ENCODE data around the gene KCNIP4. TPM values are rescaled to one million over a fixed set of nuclear protein-coding genes. Genes with fewer than 3 reads are reported as not detected.

KCNIP4 gene
- total and polyA plus RNA-seq, 9 of the 15 experiments (the other 6 are each of a cell fraction or from before 2014, with no cell fraction given), result 0.25 to 0.41 TPM; not detected in 7

DNA sequence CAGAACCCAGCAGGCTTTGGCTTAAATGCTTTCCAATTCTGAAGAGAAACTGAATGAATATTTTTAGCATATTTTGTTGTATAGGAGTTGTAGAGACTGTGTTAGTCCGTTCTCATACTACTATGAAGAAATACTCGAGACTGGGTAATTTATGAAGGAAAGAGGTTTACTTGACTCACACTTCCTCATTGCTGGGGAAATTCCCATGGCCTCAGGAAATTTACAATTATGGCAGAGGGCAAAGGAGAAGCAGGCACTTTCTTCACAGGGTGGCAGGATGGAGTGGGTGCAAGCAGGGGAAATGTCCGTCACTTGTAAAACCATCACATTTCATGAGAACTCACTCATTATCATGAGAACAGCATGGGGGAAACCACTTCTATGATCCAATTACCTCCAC, 956.6 kb downstream of the KCNIP4 start (continued):
- TF ChIP-seq, protein P1, sequence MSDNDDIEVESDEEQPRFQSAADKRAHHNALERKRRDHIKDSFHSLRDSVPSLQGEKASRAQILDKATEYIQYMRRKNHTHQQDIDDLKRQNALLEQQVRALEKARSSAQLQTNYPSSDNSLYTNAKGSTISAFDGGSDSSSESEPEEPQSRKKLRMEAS (CRISPR knock-in tag; IDR thresholded peaks at IDR 0.05), result no peak
- TF ChIP-seq ETS2 (tag; IDR thresholded peaks at IDR 0.05; ENCODE audit: borderline replicate concordance, poor library complexity, severe bottlenecking) (no peak), ZNF12 (CRISPR knock-in tag; IDR thresholded peaks at IDR 0.05) (no peak)

DNA sequence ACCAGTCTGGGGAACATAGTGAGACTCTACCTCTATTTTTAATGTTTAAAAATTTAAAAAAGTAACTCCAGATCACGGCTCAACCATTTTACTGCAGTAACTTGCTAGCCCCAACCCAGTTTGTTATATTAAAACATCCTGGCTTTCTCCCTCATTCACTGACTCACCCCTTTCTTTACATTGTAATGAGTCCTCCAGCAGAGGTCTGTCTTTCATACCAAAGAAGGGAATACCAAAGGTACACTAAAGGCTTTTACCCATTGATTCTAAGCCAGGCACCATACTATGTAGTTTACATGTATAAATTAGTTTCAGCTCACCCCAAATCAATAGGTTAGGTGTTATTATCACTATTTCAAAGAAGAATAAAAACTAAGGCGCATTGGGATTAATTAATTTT, 961.4 kb downstream of the KCNIP4 start:
- H3K36me3 ChIP-seq (ENCODE audit: control insufficient read depth, insufficient read depth, low read length), result no peaks in the 10 kb centered on the region
- TF ChIP-seq ZNF41 (CRISPR knock-in tag; conservative IDR thresholded peaks at IDR 0.05) (no peak), ZNF23 (CRISPR knock-in tag; IDR thresholded peaks at IDR 0.05) (no peak), PTTG1 (tag; IDR thresholded peaks at IDR 0.05; ENCODE audit: low read depth) (no peak), BCOR (IDR thresholded peaks at IDR 0.05) (no peak), BRF1 (IDR thresholded peaks at IDR 0.05; ENCODE audit: borderline replicate concordance, extremely low read depth, insufficient read length) (no peak), TAF15 (IDR thresholded peaks at IDR 0.05; ENCODE audit: low read depth, low read length) (no peak), CBX1 (IDR thresholded peaks at IDR 0.05; ENCODE audit: low read depth) (no peak), CC2D1A (IDR thresholded peaks at IDR 0.05) (no peak)
- TF ChIP-seq, protein P2, sequence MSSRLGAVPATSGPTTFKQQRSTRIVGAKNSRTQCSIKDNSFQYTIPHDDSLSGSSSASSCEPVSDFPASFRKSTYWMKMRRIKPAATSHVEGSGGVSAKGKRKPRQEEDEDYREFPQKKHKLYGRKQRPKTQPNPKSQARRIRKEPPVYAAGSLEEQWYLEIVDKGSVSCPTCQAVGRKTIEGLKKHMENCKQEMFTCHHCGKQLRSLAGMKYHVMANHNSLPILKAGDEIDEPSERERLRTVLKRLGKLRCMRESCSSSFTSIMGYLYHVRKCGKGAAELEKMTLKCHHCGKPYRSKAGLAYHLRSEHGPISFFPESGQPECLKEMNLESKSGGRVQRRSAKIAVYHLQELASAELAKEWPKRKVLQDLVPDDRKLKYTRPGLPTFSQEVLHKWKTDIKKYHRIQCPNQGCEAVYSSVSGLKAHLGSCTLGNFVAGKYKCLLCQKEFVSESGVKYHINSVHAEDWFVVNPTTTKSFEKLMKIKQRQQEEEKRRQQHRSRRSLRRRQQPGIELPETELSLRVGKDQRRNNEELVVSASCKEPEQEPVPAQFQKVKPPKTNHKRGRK (tag; IDR thresholded peaks at IDR 0.05), result no peak
- TF ChIP-seq, protein P3, sequence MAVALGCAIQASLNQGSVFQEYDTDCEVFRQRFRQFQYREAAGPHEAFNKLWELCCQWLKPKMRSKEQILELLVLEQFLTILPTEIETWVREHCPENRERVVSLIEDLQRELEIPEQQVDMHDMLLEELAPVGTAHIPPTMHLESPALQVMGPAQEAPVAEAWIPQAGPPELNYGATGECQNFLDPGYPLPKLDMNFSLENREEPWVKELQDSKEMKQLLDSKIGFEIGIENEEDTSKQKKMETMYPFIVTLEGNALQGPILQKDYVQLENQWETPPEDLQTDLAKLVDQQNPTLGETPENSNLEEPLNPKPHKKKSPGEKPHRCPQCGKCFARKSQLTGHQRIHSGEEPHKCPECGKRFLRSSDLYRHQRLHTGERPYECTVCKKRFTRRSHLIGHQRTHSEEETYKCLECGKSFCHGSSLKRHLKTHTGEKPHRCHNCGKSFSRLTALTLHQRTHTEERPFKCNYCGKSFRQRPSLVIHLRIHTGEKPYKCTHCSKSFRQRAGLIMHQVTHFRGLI (CRISPR knock-in tag; IDR thresholded peaks at IDR 0.05), result no peak
- BruUV-seq (replicated peaks), result no TSS peak
- no peak overlapping the region for H3K4me2 ChIP-seq (ENCODE audit: insufficient read depth, low read length)
- 3% methylated on average over 2 of the region's 2 CpGs for WGBS (ENCODE audit: insufficient coverage, low coverage, missing lambda C conversion rate)
- ATAC-seq, result no peak
- ChIA-PET CTCF (ENCODE audit: low intra/inter-chr PET ratio) (no interaction called here), POLR2A (no interaction called here)
- no peak overlapping the region for H3K4me3 ChIP-seq
- intact Hi-C loops (cut with micrococcal nuclease), result no loop called here
- no peaks in the 10 kb centered on the region for H3K9me1 ChIP-seq (ENCODE audit: control insufficient read depth, insufficient read depth, low read length)
- in situ Hi-C loops (cut with MboI), result no loop called here
- no peak overlapping the region for H3K9ac ChIP-seq (ENCODE audit: insufficient read depth in 1 of 2, low read depth in 2 of 2, low read length in 2 of 2)
- H4K20me1 ChIP-seq (replicated peaks; ENCODE audit: control insufficient read depth, insufficient read depth, low read length), result no peaks in the 10 kb centered on the region
- no peak for DNase-seq (ENCODE audit: extremely low read depth in 1 of 4, low spot score in 3 of 4)
- H2AFZ ChIP-seq (ENCODE audit: low read depth, low read length), result no peak overlapping the region
- no peaks in the 10 kb centered on the region for H3K79me2 ChIP-seq (ENCODE audit: control insufficient read depth, insufficient read depth, low read length)
- no peak for FAIRE-seq
- no peaks in the 10 kb centered on the region for H3K27me3 ChIP-seq (ENCODE audit: control insufficient read depth in 2 of 2, insufficient read depth in 2 of 2, low read length in 2 of 2)
- no peaks in the 10 kb centered on the region for H3K4me1 ChIP-seq (replicated peaks in 1 of 2; ENCODE audit: control insufficient read depth in 2 of 2, insufficient read depth in 2 of 2, low read length in 2 of 2)
- no peaks in the 10 kb centered on the region for H3K9me3 ChIP-seq (replicated peaks; ENCODE audit: control insufficient read depth, insufficient read depth, low read depth, low read length)
- H3K27ac ChIP-seq (ENCODE audit: extremely low read depth, low read depth, low read length), result no peak overlapping the region
